GM12892 (cell line): ENCODE data around the gene CCDC34.

ENCODE experiments used
- POLR2A ChIP-seq: IDR thresholded peaks from 2 replicates; pipeline ENCODE4 v1.6.1; 2011; ENCODE audit warnings: low read depth, low read length, control low read depth
- POLR2AphosphoS5 ChIP-seq: IDR thresholded peaks from 2 replicates; pipeline ENCODE4 v1.6.1; 2011; ENCODE audit warnings: low read depth, low read length, control low read depth
- TAF1 ChIP-seq: IDR thresholded peaks from 2 replicates; pipeline ENCODE4 v1.6.1; 2011; ENCODE audit warnings: low read depth, mild to moderate bottlenecking, control low read depth, low read length, borderline replicate concordance

- no peak for TF ChIP-seq POLR2AphosphoS5
- no peak for TF ChIP-seq POLR2A
- no peak for TF ChIP-seq TAF1
Observed at GRCh38 chr11:27310182-27310581, 52.8 kb downstream of the CCDC34 start.
